Measurements from ENCODE around the gene SORL1. TPM values are rescaled to one million over a fixed set of nuclear protein-coding genes. Genes with fewer than 3 reads are reported as not detected.

The SORL1 gene
- total RNA-seq, 1 experiment from 2014 or later: 68.3 TPM

GRCh38 chr11:121559606-121560200, 107.6 kb downstream of the SORL1 start:
- H2BK120ac ChIP-seq (ENCODE audit: low read depth, low read length, poor library complexity, severe bottlenecking): no peak overlapping the region
- H3K23me2 ChIP-seq (ENCODE audit: insufficient read length, low read depth, low read length, poor library complexity, severe bottlenecking): no peaks in the 10 kb centered on the region
- H2BK12ac ChIP-seq (ENCODE audit: insufficient read length, low read depth, low read length): no peak overlapping the region
- H4K5ac ChIP-seq (ENCODE audit: insufficient read length, low read depth, low read length): no peak overlapping the region
- Mint-ChIP-seq H3K27me3 (ENCODE audit: low read depth) (no peaks in the 10 kb centered on the region), H3K27ac (no peak overlapping the region), H3K9me3 (no peaks in the 10 kb centered on the region), H3K4me3 (no peak overlapping the region), H3K36me3 (ENCODE audit: insufficient read depth in 1 of 3, low read depth in 3 of 3) (peaks cover 18 to 65% (median 53%) of the 10 kb centered on the region in 3 experiments; a peak in 6 of 7 replicates), H3K4me1 (peaks cover 6 to 9% of the 10 kb centered on the region in 2 experiments)
- H3K56ac ChIP-seq (ENCODE audit: insufficient read length, low read depth, low read length): no peak overlapping the region
- H4K20me1 ChIP-seq (ENCODE audit: control insufficient read depth, insufficient read depth, insufficient read length): no peaks in the 10 kb centered on the region
- H3K9me3 ChIP-seq (ENCODE audit: control insufficient read depth, low read depth, low read length): no peaks in the 10 kb centered on the region
- no peak overlapping the region for H3T11ph ChIP-seq (ENCODE audit: low read length)
- no peak overlapping the region for H3K9ac ChIP-seq (ENCODE audit: extremely low read depth, insufficient read length, low read length)
- H4K8ac ChIP-seq (replicated peaks; ENCODE audit: insufficient read length, low read depth, low read length): no peak overlapping the region
- H3K4me2 ChIP-seq (ENCODE audit: insufficient read depth, insufficient read length, low read length): no peak overlapping the region
- WGBS (ENCODE audit: extremely low coverage, insufficient read length, low lambda C conversion rate): no CpG with 5 or more reads among the region's 6 CpGs
- no peaks in the 10 kb centered on the region for H3K79me1 ChIP-seq (ENCODE audit: insufficient read depth, low read depth, low read length, poor library complexity, severe bottlenecking)
- H3K27ac ChIP-seq (ENCODE audit: insufficient read length, low read depth, low read length): no peak overlapping the region
- no peak overlapping the region for H2BK15ac ChIP-seq (ENCODE audit: low read depth, low read length)
- DNase-seq: no peak
- TF ChIP-seq CTCF (conservative IDR thresholded peaks at IDR 0.05): no peak
- H4K91ac ChIP-seq (ENCODE audit: insufficient read length, low read depth, low read length): no peak overlapping the region
- no peaks in the 10 kb centered on the region for H3K27me3 ChIP-seq (ENCODE audit: insufficient read depth, low read length)
- no peak overlapping the region for H2BK20ac ChIP-seq (ENCODE audit: low read depth, low read length, poor library complexity, severe bottlenecking)
- H2AK5ac ChIP-seq (ENCODE audit: insufficient read length, low read length): no peak overlapping the region
- H3K14ac ChIP-seq (ENCODE audit: insufficient read depth, low read length): no peak overlapping the region
- no peak overlapping the region for H3K4ac ChIP-seq (ENCODE audit: low read depth, low read length)
- no peak overlapping the region for H2AFZ ChIP-seq (ENCODE audit: low read length)
- H3K18ac ChIP-seq (ENCODE audit: insufficient read length, low read depth, low read length): no peak overlapping the region
- no peaks in the 10 kb centered on the region for H3K79me2 ChIP-seq (ENCODE audit: insufficient read depth, low read length)
- H3K23ac ChIP-seq (ENCODE audit: insufficient read length, low read depth, low read length): no peak overlapping the region
- no peak overlapping the region for H2BK5ac ChIP-seq (ENCODE audit: insufficient read length, low read length)
- no peaks in the 10 kb centered on the region; the same call in 1 of the 2 replicates for H3K4me1 ChIP-seq (ENCODE audit: insufficient read depth, low read length)

Measured in H9 (cell line).